Neutrophil (primary cell): Measurements from ENCODE around the gene GALNT3.

Experiments
- H3K27ac ChIP-seq: fragments of 200-600 bp; sonication (generic); 2 replicates; pipeline ENCODE4 v1.5.1; 2016; ENCODE audit warnings: mild to moderate bottlenecking, moderate library complexity
- H3K27me3 ChIP-seq: fragments of 200-600 bp; sonication (generic); 2 replicates; pipeline ENCODE4 v1.6.0; 2016; ENCODE audit warnings: mild to moderate bottlenecking
- H3K36me3 ChIP-seq: fragments of 200-600 bp; sonication (generic); 2 replicates; pipeline ENCODE4 v1.5.1; 2017
- H3K4me1 ChIP-seq, 2 experiments: fragments of 200-600 bp in 1 of 2; sonication (generic) in 1 of 2; 1 replicate in 1 of 2; 2 replicates in 1 of 2; pipeline versions ENCODE4 v1.5.1 to v1.6.1; 2013 to 2016; ENCODE audit warnings: low read depth in 1 of 2, low read length in 1 of 2, mild to moderate bottlenecking in 1 of 2, moderate library complexity in 1 of 2; ENCODE audit not compliant: control insufficient read depth in 1 of 2, insufficient read depth in 1 of 2
- H3K4me3 ChIP-seq, 2 experiments: fragments of 200-600 bp in 1 of 2; sonication (generic) in 1 of 2; 1 replicate in 1 of 2; 2 replicates in 1 of 2; pipeline ENCODE4 v1.5.1; 2013 to 2016; ENCODE audit warnings: low read depth in 1 of 2, low read length in 1 of 2, mild to moderate bottlenecking in 1 of 2, moderate library complexity in 1 of 2
- H3K9me3 ChIP-seq: fragments of 200-600 bp; sonication (generic); 2 replicates; pipeline ENCODE4 v1.5.1; 2016
- CTCF ChIP-seq: fragments of 200-600 bp; sonication (generic); IDR thresholded peaks from 2 replicates; pipeline ENCODE4 v1.5.1; 2016; ENCODE audit warnings: antibody characterized with exemption

GALNT3 gene

GRCh38 chr2:165820296-165820695 lies 26.2 kb upstream of the GALNT3 start:
- peaks cover 0 to 8% of the 10 kb centered on the region in 2 experiments for H3K4me1 ChIP-seq
- H3K36me3 ChIP-seq: no peaks in the 10 kb centered on the region
- no peak overlapping the region for H3K27ac ChIP-seq
- no peak overlapping the region for H3K4me3 ChIP-seq
- H3K27me3 ChIP-seq: no peaks in the 10 kb centered on the region
- no peaks in the 10 kb centered on the region for H3K9me3 ChIP-seq
- no peak for TF ChIP-seq CTCF

GRCh38 chr2:165818920-165819319 lies 24.9 kb upstream of the GALNT3 start:
- TF ChIP-seq CTCF: no peak
- Histone ChIP-seq H3K4me1 (peaks cover 0 to 12% of the 10 kb centered on the region in 2 experiments), H3K27ac (no peak overlapping the region)

DNA sequence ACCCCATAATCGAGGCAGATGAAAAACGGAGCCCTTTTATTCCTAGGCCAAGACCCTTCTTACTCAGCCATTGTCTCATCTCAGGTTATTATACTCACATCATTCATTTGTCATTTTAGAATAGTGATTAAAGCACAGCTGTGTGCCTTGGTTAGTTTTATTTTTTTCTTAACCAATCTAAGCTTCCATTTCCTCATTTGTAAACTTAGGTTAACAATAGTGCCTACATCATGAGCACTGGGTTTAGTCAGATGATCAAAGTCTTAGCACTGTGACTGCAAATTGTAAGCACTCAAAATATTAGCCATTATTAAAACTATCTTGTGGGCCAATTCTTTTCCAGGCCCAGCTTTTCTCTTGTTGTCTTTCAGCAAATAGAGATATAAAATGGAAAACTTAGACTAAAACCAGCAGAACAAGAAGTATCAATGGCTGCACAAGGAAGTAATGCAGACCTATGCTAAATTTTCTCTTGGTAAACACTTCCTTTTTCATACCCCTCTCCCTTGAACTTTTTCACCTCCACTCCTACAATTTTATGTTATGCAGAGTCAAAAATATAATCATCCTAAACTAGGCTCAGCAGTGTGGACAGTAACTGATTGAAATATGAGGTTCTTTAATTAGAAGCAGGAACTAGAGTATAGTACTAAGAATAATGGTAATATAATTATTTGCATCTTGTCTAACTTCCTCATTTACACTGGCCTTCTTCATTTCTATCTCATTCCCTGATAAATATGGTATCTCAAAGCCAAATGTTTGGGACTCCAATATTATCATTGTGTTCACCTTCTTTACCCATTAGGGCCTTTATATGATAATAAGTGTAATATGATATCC lies 21.5 kb upstream of the GALNT3 start:
- H3K4me3 ChIP-seq: no peak overlapping the region
- no peak for TF ChIP-seq CTCF
- no peaks in the 10 kb centered on the region for H3K27me3 ChIP-seq
- H3K4me1 ChIP-seq: peaks cover 0 to 12% of the 10 kb centered on the region in 2 experiments
- H3K9me3 ChIP-seq: no peaks in the 10 kb centered on the region
- H3K27ac ChIP-seq: peak overlapping the region; percentile 67
- no peaks in the 10 kb centered on the region for H3K36me3 ChIP-seq

More at GRCh38 chr2:165818920-165819319, 24.9 kb upstream of the GALNT3 start:
- Histone ChIP-seq H3K27me3 (no peaks in the 10 kb centered on the region), H3K9me3 (no peaks in the 10 kb centered on the region), H3K4me3 (no peak overlapping the region), H3K36me3 (no peaks in the 10 kb centered on the region)

DNA sequence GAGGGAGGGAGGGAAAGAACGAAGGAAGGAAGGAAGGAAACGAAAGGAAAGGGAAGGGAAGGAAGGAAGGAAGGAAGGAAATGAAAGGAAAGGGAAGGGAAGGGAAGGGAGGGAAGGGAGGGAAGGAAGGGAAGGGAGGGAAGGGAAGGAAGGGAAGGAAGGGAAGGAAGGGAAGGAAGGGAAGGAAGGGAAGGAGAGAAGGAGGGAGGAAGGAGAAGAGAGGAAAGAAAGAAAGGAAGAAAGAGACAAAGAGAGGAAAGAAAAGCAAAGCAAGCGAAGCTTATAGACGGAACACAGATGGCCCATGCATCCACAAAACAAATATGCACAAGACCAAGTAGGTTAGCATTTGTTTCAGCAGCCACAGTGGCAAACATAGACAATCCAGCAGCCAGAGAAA lies 20.4 kb upstream of the GALNT3 start:
- Histone ChIP-seq H3K4me1 (peaks cover 0 to 12% of the 10 kb centered on the region in 2 experiments), H3K4me3 (no peak overlapping the region), H3K27ac (no peak overlapping the region), H3K27me3 (no peaks in the 10 kb centered on the region), H3K9me3 (no peaks in the 10 kb centered on the region), H3K36me3 (no peaks in the 10 kb centered on the region)
- no peak for TF ChIP-seq CTCF

DNA sequence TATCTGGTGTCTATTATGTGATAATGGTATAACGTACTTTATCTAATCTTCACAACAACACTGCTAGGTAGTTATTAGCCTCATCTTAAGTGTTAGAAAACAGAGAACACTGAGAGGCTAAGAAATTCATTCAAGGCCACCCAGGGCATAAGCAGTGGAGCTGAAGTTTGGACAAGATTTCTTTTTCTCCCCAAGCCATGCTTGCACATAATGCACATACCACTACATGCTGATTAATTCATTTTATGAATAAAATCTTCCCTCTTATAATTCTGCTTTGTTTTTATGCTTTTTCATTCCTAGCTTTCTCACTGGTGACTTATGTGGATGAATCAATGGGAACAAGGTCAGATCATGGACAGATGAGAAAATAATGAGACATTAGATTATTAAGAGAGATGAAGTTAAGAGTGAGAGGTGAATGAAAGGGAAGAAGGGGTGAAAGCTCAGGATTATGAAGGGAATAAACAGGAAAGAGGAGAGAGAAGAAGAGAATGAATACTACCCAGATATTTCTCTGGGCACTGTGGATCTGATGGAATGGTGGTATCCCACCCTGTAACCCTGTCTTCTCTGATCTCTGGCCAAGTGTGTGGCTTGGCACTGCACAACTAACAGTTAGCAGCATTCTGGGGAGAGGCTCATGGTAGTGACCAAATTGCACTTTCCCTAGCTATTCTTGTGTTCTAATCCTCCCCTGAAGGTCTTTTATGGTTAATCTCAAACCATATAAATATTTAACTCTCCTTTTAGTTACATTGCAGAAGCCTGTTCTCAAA lies 17.7 kb upstream of the GALNT3 start:
- Histone ChIP-seq H3K4me3 (no peak overlapping the region), H3K4me1 (peaks cover 0 to 12% of the 10 kb centered on the region in 2 experiments), H3K27me3 (no peaks in the 10 kb centered on the region), H3K36me3 (peaks cover 5% of the 10 kb centered on the region), H3K9me3 (no peaks in the 10 kb centered on the region), H3K27ac (no peak overlapping the region)
- no peak for TF ChIP-seq CTCF
